Mesothelial cell of epicardium (in vitro differentiated cells): Measurements from ENCODE around the gene MAML2. TPM values are rescaled to one million over a fixed set of nuclear protein-coding genes. Genes with fewer than 3 reads are reported as not detected.
A peak's percentile ranks its signal among the peaks of the same experiment; 100 is the strongest.

Source experiments
- DNase-seq, 2 experiments: peaks; one replicate each; pipeline ENCODE4 v3.0.0; 2021; ENCODE audit warnings: low spot score in 2 of 2; ENCODE audit not compliant: unreplicated experiment in 2 of 2
- H3K27ac Mint-ChIP-seq: 2 replicates; pipeline ENCODE4 v1.8.0; 2021; ENCODE audit warnings: mixed read lengths
- H3K27me3 Mint-ChIP-seq: 2 replicates; pipeline ENCODE4 v1.8.0; 2021; ENCODE audit warnings: low read depth, mixed read lengths
- H3K36me3 Mint-ChIP-seq: 2 replicates; pipeline ENCODE4 v1.8.0; 2021; ENCODE audit warnings: mixed read lengths
- H3K4me1 Mint-ChIP-seq: 2 replicates; pipeline ENCODE4 v1.8.0; 2021; ENCODE audit warnings: mixed read lengths
- H3K4me3 Mint-ChIP-seq: 2 replicates; pipeline ENCODE4 v1.8.0; 2021; ENCODE audit warnings: mild to moderate bottlenecking, moderate library complexity, mixed read lengths
- H3K9me3 Mint-ChIP-seq: 2 replicates; pipeline ENCODE4 v1.8.0; 2021; ENCODE audit warnings: mixed read lengths
- total RNA-seq: library from RNA; stranded (reverse); gene quantifications from 3 replicates; pipeline ENCODE4 v1.2.1, GENCODE V29; 2021
- TF ChIP-seq, protein P1 (sequence below): fragments of 200-600 bp; sonication (generic); IDR thresholded peaks from one replicate; pipeline ENCODE4 v1.5.0; 2021; ENCODE audit warnings: antibody characterized with exemption; ENCODE audit not compliant: unreplicated experiment

MAML2 gene
- total RNA-seq, 1 donor from 2014 or later, result 38.3 TPM

DNA sequence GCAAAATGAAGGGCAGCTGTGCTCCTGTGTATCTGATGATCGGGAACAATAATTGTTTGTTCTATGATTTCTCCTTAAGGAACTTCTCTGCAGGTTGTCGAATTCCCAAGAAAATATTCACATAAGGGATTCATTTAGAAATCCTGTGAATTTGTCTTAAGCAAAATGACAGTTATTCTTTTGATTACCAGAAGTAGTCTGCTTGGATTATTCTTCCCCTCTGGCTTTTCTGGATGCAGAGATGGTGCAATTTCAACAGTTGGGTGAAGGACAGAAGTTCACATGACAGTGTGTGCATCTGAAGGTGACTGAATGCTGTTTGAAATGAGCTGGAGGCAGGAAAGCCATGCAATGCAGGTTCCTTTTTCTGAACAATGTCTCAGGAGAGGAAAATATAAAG, 281.9 kb downstream of the MAML2 start:
- Mint-ChIP-seq H3K9me3 (no peaks in the 10 kb centered on the region), H3K4me3 (no peak overlapping the region), H3K36me3 (peaks cover 3% of the 10 kb centered on the region), H3K4me1 (peaks cover 44% of the 10 kb centered on the region), H3K27me3 (no peaks in the 10 kb centered on the region), H3K27ac (peak overlapping the region; percentile 80)
- no peak for DNase-seq
- TF ChIP-seq, protein P1, sequence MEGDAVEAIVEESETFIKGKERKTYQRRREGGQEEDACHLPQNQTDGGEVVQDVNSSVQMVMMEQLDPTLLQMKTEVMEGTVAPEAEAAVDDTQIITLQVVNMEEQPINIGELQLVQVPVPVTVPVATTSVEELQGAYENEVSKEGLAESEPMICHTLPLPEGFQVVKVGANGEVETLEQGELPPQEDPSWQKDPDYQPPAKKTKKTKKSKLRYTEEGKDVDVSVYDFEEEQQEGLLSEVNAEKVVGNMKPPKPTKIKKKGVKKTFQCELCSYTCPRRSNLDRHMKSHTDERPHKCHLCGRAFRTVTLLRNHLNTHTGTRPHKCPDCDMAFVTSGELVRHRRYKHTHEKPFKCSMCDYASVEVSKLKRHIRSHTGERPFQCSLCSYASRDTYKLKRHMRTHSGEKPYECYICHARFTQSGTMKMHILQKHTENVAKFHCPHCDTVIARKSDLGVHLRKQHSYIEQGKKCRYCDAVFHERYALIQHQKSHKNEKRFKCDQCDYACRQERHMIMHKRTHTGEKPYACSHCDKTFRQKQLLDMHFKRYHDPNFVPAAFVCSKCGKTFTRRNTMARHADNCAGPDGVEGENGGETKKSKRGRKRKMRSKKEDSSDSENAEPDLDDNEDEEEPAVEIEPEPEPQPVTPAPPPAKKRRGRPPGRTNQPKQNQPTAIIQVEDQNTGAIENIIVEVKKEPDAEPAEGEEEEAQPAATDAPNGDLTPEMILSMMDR, result no peak

DNA sequence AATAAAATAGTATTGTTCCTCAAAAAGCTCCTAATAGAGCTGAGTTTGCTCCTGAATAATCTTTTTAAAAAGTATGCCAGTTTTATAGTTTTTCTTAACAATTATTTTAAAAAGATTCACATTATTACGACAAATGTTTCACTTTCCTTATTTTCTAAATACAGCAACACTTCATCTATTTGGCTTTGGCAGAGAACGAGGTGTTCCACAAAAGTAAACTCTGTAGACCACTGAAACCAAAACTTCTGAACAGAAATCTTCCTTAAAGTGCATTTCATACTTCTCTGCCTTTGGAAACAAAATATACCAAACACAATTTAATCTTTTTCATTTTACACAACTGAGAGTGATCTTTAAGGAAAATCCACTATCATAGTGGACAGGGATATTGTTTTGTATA, 285.5 kb downstream of the MAML2 start:
- no peaks in the 10 kb centered on the region for H3K9me3 Mint-ChIP-seq
- H3K27ac Mint-ChIP-seq, result peak overlapping the region; percentile 69
- DNase-seq, result no peak
- TF ChIP-seq, protein P1, result no peak
- H3K4me1 Mint-ChIP-seq, result peaks cover 62% of the 10 kb centered on the region
- no peak overlapping the region for H3K4me3 Mint-ChIP-seq
- H3K27me3 Mint-ChIP-seq, result no peaks in the 10 kb centered on the region
- H3K36me3 Mint-ChIP-seq, result peaks cover 3% of the 10 kb centered on the region

DNA sequence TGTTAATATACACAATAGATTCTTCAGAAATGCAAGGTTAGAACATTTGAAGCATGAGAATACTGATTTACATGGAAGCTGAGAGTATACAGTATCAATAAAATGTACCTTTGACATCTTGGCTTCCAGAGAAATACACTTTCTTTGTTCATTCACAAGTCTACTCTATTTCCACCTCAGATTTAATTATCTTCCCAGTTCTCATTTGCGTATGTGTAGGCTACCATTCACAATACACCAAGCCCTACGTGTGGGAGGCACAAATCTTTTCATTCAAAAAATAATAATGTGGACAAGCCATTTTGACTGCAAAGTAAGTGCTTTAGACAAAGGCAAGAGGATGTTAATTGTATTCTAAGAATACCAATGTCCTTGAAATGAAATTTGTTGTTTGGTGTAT, 286.4 kb downstream of the MAML2 start:
- Mint-ChIP-seq H3K9me3 (no peaks in the 10 kb centered on the region), H3K27ac (peak overlapping the region; percentile 57), H3K27me3 (no peaks in the 10 kb centered on the region), H3K4me3 (no peak overlapping the region), H3K36me3 (peaks cover 3% of the 10 kb centered on the region), H3K4me1 (peaks cover 62% of the 10 kb centered on the region)
- no peak for DNase-seq
- TF ChIP-seq, protein P1, result no peak

DNA sequence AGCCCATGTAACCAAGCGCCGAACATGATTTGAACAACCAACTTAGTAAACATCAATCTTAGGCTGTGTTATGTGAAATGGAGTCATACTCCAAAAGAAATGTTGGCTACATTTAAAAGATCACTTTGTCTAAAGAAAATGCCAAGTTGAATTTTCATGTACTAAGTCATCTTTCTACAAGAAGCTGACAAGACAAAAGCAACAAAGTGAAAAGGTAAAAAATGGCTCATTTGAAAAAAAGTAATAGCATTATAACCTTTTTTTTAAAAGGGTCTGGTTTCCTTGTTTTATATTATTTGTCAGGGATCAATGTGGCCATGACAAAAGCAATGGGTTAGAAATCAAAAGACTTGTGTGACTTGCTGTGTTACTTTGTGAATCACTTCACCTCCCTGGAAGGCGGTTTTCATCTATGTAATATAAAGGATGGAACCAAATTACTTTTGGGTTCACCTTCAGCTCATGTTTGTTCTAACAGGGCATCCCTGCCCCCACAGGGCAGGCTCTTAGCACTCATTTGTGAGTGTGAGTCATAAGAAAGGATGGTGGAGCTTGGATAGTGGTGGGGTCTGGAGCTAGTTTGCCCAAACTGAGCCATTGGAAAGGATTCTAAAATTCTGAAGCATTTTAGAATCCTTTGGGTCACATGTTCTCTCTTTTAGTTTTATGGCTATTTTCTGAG, 287.1 kb downstream of the MAML2 start:
- H3K27me3 Mint-ChIP-seq, result no peaks in the 10 kb centered on the region
- H3K36me3 Mint-ChIP-seq, result peaks cover 3% of the 10 kb centered on the region
- H3K4me1 Mint-ChIP-seq, result peaks cover 60% of the 10 kb centered on the region
- peak overlapping the region; percentile 96 for H3K27ac Mint-ChIP-seq
- TF ChIP-seq, protein P1, result no peak
- no peaks in the 10 kb centered on the region for H3K9me3 Mint-ChIP-seq
- no peak overlapping the region for H3K4me3 Mint-ChIP-seq
- no peak for DNase-seq

DNA sequence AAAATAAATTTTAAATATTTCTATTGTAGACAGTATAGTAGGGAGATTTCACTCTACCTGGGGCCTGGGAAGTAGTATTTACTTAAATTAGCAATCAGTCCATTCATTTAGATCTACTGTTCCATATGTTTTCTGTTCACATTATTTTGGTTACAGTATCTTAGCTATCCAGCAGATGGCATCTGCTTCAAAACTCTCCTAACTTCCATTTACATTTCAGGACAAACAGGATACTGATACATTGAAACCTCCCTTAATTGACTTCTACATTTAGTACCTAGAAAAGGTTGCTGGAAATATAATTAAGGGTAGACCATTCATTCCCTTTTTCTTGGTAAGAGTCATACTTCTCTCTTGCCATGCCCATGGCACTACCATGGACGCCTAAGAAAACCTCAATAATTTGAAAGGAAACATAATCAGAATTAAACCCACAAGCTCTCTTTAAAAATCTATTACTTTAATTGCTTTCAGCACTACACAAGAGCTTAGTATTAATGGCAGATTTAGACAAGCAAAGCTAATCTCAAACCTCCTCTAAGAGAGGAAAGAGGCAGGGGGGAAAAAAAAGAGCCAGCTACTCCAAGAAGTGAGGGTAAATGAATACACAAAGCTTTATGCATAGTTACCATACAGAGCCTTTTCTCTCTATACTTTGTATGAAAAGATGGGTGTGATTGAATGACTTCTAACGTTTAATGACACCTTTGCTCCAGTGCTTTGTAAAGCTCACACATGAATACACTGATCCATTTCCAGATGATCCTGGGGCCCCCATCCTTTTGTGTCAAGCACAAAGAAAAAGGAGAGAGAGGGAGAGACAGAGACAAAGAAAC, 287.9 kb downstream of the MAML2 start:
- Mint-ChIP-seq H3K27me3 (no peaks in the 10 kb centered on the region), H3K9me3 (no peaks in the 10 kb centered on the region), H3K36me3 (peaks cover 3% of the 10 kb centered on the region), H3K27ac (peak overlapping the region; percentile 96), H3K4me1 (peaks cover 61% of the 10 kb centered on the region), H3K4me3 (no peak overlapping the region)
- no peak for DNase-seq
- TF ChIP-seq, protein P1, result peak; percentile 39
